H9 (cell line): ENCODE results near the gene ZNF714. TPM values are rescaled to one million over a fixed set of nuclear protein-coding genes. Genes with fewer than 3 reads are reported as not detected.
A peak's percentile ranks its signal among the peaks of the same experiment; 100 is the strongest.

Source experiments
- DNase-seq: peaks from one replicate; pipeline ENCODE4 v3.0.0-alpha.2; 2017
- H2AFZ ChIP-seq: one replicate; pipeline ENCODE4 v1.6.1; 2013; ENCODE audit warnings: mild to moderate bottlenecking, low read length, control low read depth, moderate library complexity
- H2AK5ac ChIP-seq: 2 replicates; pipeline ENCODE4 v1.6.1; 2013; ENCODE audit warnings: low read length, control low read depth, mixed read lengths; ENCODE audit not compliant: insufficient read length
- H2BK120ac ChIP-seq: one replicate; pipeline ENCODE4 v1.6.1; 2013; ENCODE audit warnings: low read depth, mild to moderate bottlenecking, low read length, control low read depth, inconsistent platforms; ENCODE audit not compliant: poor library complexity, severe bottlenecking
- H2BK12ac ChIP-seq: 2 replicates; pipeline ENCODE4 v1.6.1; 2013; ENCODE audit warnings: low read length, control low read depth, mixed read lengths, low read depth; ENCODE audit not compliant: insufficient read length
- H2BK15ac ChIP-seq: 2 replicates; pipeline ENCODE4 v1.6.1; 2013; ENCODE audit warnings: low read depth, low read length, control low read depth
- H2BK20ac ChIP-seq: one replicate; pipeline ENCODE4 v1.6.1; 2013; ENCODE audit warnings: low read depth, mild to moderate bottlenecking, low read length, control low read depth, inconsistent platforms; ENCODE audit not compliant: poor library complexity, severe bottlenecking
- H2BK5ac ChIP-seq: 2 replicates; pipeline ENCODE4 v1.6.1; 2013; ENCODE audit warnings: low read length, control low read depth, mixed read lengths; ENCODE audit not compliant: insufficient read length
- H3K14ac ChIP-seq: 2 replicates; pipeline ENCODE4 v1.6.1; 2013; ENCODE audit warnings: low read length, control low read depth; ENCODE audit not compliant: insufficient read depth
- H3K18ac ChIP-seq: 2 replicates; pipeline ENCODE4 v1.6.1; 2013; ENCODE audit warnings: low read depth, mild to moderate bottlenecking, mixed read lengths, low read length, control low read depth; ENCODE audit not compliant: insufficient read length
- H3K23ac ChIP-seq: 2 replicates; pipeline ENCODE4 v1.6.1; 2013; ENCODE audit warnings: low read length, control low read depth, mixed read lengths, low read depth; ENCODE audit not compliant: insufficient read length
- H3K23me2 ChIP-seq: 2 replicates; pipeline ENCODE4 v1.6.1; 2013; ENCODE audit warnings: low read depth, mild to moderate bottlenecking, mixed read lengths, low read length, control low read depth; ENCODE audit not compliant: insufficient read length, poor library complexity, severe bottlenecking
- H3K27ac ChIP-seq: 2 replicates; pipeline ENCODE4 v1.5.1; 2013; ENCODE audit warnings: low read length, control low read depth, mixed read lengths, low read depth; ENCODE audit not compliant: insufficient read length
- H3K27me3 ChIP-seq: 2 replicates; pipeline ENCODE4 v1.6.1; 2013; ENCODE audit warnings: low read length, control low read depth, inconsistent platforms; ENCODE audit not compliant: insufficient read depth
- H3K4ac ChIP-seq: 2 replicates; pipeline ENCODE4 v1.6.1; 2013; ENCODE audit warnings: low read depth, mild to moderate bottlenecking, control low read depth, inconsistent platforms, low read length, moderate library complexity
- H3K4me1 ChIP-seq: 2 replicates; pipeline ENCODE4 v1.6.1; 2013; ENCODE audit warnings: low read length, control low read depth, inconsistent platforms; ENCODE audit not compliant: insufficient read depth
- H3K4me2 ChIP-seq: 2 replicates; pipeline ENCODE4 v1.6.1; 2013; ENCODE audit warnings: low read length, control low read depth, mixed read lengths; ENCODE audit not compliant: insufficient read length, insufficient read depth
- H3K56ac ChIP-seq: 2 replicates; pipeline ENCODE4 v1.6.1; 2013; ENCODE audit warnings: low read depth, mild to moderate bottlenecking, mixed read lengths, low read length, control low read depth; ENCODE audit not compliant: insufficient read length
- H3K79me1 ChIP-seq: 2 replicates; pipeline ENCODE4 v1.6.1; 2013; ENCODE audit warnings: low read depth, mild to moderate bottlenecking, moderate library complexity, low read length, control low read depth, inconsistent platforms; ENCODE audit not compliant: insufficient read depth, poor library complexity, severe bottlenecking
- H3K79me2 ChIP-seq: 2 replicates; pipeline ENCODE4 v1.6.1; 2013; ENCODE audit warnings: low read length, control low read depth, inconsistent platforms; ENCODE audit not compliant: insufficient read depth
- H3K9ac ChIP-seq: 2 replicates; pipeline ENCODE4 v1.6.1; 2013; ENCODE audit warnings: low read length, control low read depth, mixed read lengths; ENCODE audit not compliant: insufficient read length; ENCODE audit errors: extremely low read depth
- H3K9me3 ChIP-seq: one replicate; pipeline ENCODE4 v1.6.1; 2013; ENCODE audit warnings: low read depth, low read length, inconsistent platforms; ENCODE audit not compliant: control insufficient read depth
- H3T11ph ChIP-seq: one replicate; pipeline ENCODE4 v1.6.1; 2013; ENCODE audit warnings: mild to moderate bottlenecking, low read length, control low read depth, inconsistent platforms
- H4K20me1 ChIP-seq: one replicate; pipeline ENCODE4 v1.6.1; 2013; ENCODE audit not compliant: control insufficient read depth, insufficient read length, insufficient read depth
- H4K5ac ChIP-seq: 2 replicates; pipeline ENCODE4 v1.6.1; 2013; ENCODE audit warnings: low read depth, mild to moderate bottlenecking, mixed read lengths, low read length, control low read depth; ENCODE audit not compliant: insufficient read length
- H4K8ac ChIP-seq: replicated peaks from 2 replicates; pipeline ENCODE4 v1.6.1; 2013; ENCODE audit warnings: low read length, control low read depth, mixed read lengths, low read depth; ENCODE audit not compliant: insufficient read length
- H4K91ac ChIP-seq: 2 replicates; pipeline ENCODE4 v1.6.1; 2013; ENCODE audit warnings: low read depth, mild to moderate bottlenecking, moderate library complexity, mixed read lengths, low read length, control low read depth; ENCODE audit not compliant: insufficient read length
- H3K27ac Mint-ChIP-seq, 3 experiments: 2 replicates in 2 of 3; 3 replicates in 1 of 3; pipeline ENCODE4 v1.8.0; 2020 to 2021; ENCODE audit warnings: mixed read lengths in 3 of 3, mild to moderate bottlenecking in 1 of 3, moderate library complexity in 1 of 3
- H3K27me3 Mint-ChIP-seq: 2 replicates; pipeline ENCODE4 v1.8.0; 2021; ENCODE audit warnings: low read depth, mild to moderate bottlenecking, moderate library complexity, mixed read lengths
- H3K36me3 Mint-ChIP-seq, 3 experiments: 2 replicates in 2 of 3; 3 replicates in 1 of 3; pipeline ENCODE4 v1.8.0; 2020 to 2021; ENCODE audit warnings: low read depth in 3 of 3, mixed read lengths in 3 of 3; ENCODE audit not compliant: insufficient read depth in 1 of 3
- H3K4me1 Mint-ChIP-seq, 2 experiments: 2 replicates each; pipeline ENCODE4 v1.8.0; 2020; ENCODE audit warnings: mixed read lengths in 2 of 2
- H3K4me3 Mint-ChIP-seq, 2 experiments: 2 replicates in 1 of 2; 3 replicates in 1 of 2; pipeline ENCODE4 v1.8.0; 2020 to 2021; ENCODE audit warnings: mild to moderate bottlenecking in 2 of 2, mixed read lengths in 2 of 2, moderate library complexity in 1 of 2
- H3K9me3 Mint-ChIP-seq, 2 experiments: 2 replicates in 1 of 2; 3 replicates in 1 of 2; pipeline ENCODE4 v1.8.0; 2020; ENCODE audit warnings: mild to moderate bottlenecking in 2 of 2, mixed read lengths in 2 of 2, moderate library complexity in 1 of 2
- WGBS: extraction: QIAGEN DNeasy Blood & Tissue Kit; methylation state at CpG from one replicate; pipeline ENCODE4 v1.1.7; 2013; ENCODE audit warnings: missing lambda C conversion rate, low lambda C conversion rate, mixed read lengths; ENCODE audit not compliant: insufficient read length; ENCODE audit errors: extremely low coverage; 5-methylcytosine and 5-hydroxymethylcytosine counted together
- long read RNA-seq: library from polyadenylated mRNA; unstranded; transcript quantifications from one replicate; pipeline ENCODE4 v2.0.0, GENCODE V29; 2020
- total RNA-seq: library from RNA; stranded (reverse); gene quantifications from 2 replicates; pipeline ENCODE4 v1.2.1, GENCODE V29; 2021
- TF ChIP-seq, protein P1 (sequence below): fragments of 200-600 bp; sonication (generic); conservative IDR thresholded peaks from 3 replicates; pipeline ENCODE4 v1.8.0; 2021; ENCODE audit warnings: antibody characterized with exemption, mild to moderate bottlenecking

The ZNF714 gene
- 53.9 and 54.2 TPM in 2 replicates for total RNA-seq
- long read RNA-seq, full-length matches to known transcripts: 42 of 168 reads
- long read RNA-seq, partial matches to known transcripts: 12 of 168 reads
- long read RNA-seq, other reads (novel, unspliced or antisense): 114 of 168 reads

DNA sequence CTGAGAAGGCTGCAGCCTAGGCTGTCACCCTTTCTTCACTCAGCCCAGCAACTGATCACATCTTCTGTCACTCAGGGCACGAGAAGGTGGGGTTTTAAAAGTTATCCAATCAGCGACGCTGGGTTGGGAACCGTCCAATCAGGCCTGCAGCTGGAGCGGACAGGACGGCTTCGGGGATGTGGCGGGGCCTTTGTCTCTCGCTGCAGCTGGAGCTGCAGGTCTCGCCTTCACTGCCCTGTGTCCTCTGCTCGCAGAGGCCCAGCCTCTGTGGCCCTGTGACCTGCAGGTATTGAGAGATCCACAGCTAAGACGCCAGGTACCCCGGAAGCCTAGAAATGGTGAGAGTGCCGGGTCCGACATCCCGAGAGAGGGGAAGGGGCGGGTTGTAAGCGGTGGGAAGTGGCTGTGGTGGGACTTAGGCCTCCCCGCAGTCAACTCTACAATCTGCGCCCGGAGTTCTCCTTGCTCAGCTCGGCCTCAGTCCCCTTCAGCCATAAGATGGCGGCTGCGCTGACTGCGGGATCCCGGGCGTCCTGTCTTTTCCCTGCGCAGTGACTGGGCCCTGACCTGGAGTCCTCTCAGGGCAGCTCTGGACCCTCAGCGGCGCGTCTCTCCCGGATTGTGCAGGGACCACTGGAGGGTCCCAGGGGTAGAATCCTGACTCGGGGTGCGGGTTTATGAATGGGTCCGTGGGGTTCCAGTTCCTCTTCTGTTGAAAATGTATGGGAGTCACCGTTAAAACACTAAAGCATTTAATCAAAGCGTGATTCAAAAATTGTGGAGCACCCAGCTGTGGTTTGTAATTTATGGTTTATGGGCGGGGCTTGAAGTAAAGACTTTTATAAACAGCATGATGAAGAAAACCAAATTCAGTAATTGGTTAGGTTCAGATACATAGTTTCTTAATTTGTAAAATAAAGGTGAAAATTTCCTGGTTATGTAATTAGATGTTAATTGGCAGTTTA lies at the start of gene ZNF714:
ZNF714 (plus strand) TSS at position 193 of the 965 bp plus-strand sequence. CDS start 16,066 bp downstream, outside the sequence.
- Histone ChIP-seq H3K18ac (peak within 1 kb of the TSS; percentile 48), H3K9ac (peak within 1 kb of the TSS; percentile 87), H3K23ac (no peak within 1 kb of the TSS), H4K91ac (no peak within 1 kb of the TSS), H3K23me2 (no peaks in the 10 kb centered on the region), H3K79me2 (no peaks in the 10 kb centered on the region; the same call in 1 of the 2 replicates), H4K5ac (no peak within 1 kb of the TSS), H3K79me1 (peaks cover 6% of the 10 kb centered on the region), H3K27me3 (no peaks in the 10 kb centered on the region), H3T11ph (no peak within 1 kb of the TSS), H2BK20ac (no peak within 1 kb of the TSS), H2BK15ac (no peak within 1 kb of the TSS), H4K8ac (no peak within 1 kb of the TSS), H3K9me3 (no peaks in the 10 kb centered on the region), H3K14ac (peak within 1 kb of the TSS; percentile 76), H2BK12ac (no peak within 1 kb of the TSS), H3K4me1 (no peaks in the 10 kb centered on the region), H3K56ac (no peak within 1 kb of the TSS), H2AFZ (no peak within 1 kb of the TSS), H3K4me2 (peak within 1 kb of the TSS; percentile 43), H3K27ac (peak within 1 kb of the TSS; percentile 21), H2BK5ac (no peak within 1 kb of the TSS), H4K20me1 (no peaks in the 10 kb centered on the region), H2BK120ac (no peak within 1 kb of the TSS), H2AK5ac (no peak within 1 kb of the TSS), H3K4ac (no peak within 1 kb of the TSS)
- no CpG with 5 or more reads among the region's 38 CpGs for WGBS
- Mint-ChIP-seq H3K36me3 (peaks cover 15 to 43% (median 39%) of the 10 kb centered on the region in 3 experiments), H3K27me3 (no peaks in the 10 kb centered on the region), H3K4me1 (peaks cover 23% of the 10 kb centered on the region in 2 experiments), H3K9me3 (0 out of 5 replicates have a peak, but pooled peaks cover 0 to 2% of the 10 kb centered on the region in 2 experiments), H3K4me3 (peak within 1 kb of the TSS; percentile 98 to 100), H3K27ac (peak within 1 kb of the TSS; percentile 99 to 100 (median 99))
- peak; percentile 98 for DNase-seq
- TF ChIP-seq, protein P1, sequence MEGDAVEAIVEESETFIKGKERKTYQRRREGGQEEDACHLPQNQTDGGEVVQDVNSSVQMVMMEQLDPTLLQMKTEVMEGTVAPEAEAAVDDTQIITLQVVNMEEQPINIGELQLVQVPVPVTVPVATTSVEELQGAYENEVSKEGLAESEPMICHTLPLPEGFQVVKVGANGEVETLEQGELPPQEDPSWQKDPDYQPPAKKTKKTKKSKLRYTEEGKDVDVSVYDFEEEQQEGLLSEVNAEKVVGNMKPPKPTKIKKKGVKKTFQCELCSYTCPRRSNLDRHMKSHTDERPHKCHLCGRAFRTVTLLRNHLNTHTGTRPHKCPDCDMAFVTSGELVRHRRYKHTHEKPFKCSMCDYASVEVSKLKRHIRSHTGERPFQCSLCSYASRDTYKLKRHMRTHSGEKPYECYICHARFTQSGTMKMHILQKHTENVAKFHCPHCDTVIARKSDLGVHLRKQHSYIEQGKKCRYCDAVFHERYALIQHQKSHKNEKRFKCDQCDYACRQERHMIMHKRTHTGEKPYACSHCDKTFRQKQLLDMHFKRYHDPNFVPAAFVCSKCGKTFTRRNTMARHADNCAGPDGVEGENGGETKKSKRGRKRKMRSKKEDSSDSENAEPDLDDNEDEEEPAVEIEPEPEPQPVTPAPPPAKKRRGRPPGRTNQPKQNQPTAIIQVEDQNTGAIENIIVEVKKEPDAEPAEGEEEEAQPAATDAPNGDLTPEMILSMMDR: no peak
